G401.6 (cell line): ENCODE results near the gene PSMC5.
A peak's percentile ranks its signal among the peaks of the same experiment; 100 is the strongest.

Experiments
- FAIRE-seq: peaks from 2 replicates; lab custom pipeline; 2012; peaks lifted over from hg19 to GRCh38; lab: Jason Lieb, UNC

Gene PSMC5

GRCh38 chr17:63821804-63822203, 5.4 kb upstream of the PSMC5 start:
- no peak for FAIRE-seq

GRCh38 chr17:63822537-63822936, 4.7 kb upstream of the PSMC5 start:
- FAIRE-seq = no peak

GRCh38 chr17:63823659-63824331, 3.4 kb upstream of the PSMC5 start:
- FAIRE-seq = no peak

- no peak for FAIRE-seq
Observed at GRCh38 chr17:63824362-63824761, 2.9 kb upstream of the PSMC5 start.

- FAIRE-seq = no peak
Observed at GRCh38 chr17:63826468-63827001, 696 bp upstream of the PSMC5 start.

GRCh38 chr17:63827801-63828221, 580 bp downstream of the PSMC5 start:
- FAIRE-seq = no peak

- FAIRE-seq = no peak
Observed at GRCh38 chr17:63828936-63829335, 1.7 kb downstream of the PSMC5 start.

GRCh38 chr17:63830278-63830677, 3.0 kb downstream of the PSMC5 start:
- FAIRE-seq = no peak

GRCh38 chr17:63830904-63831491, 3.8 kb downstream of the PSMC5 start:
- FAIRE-seq = no peak

- no peak for FAIRE-seq
Observed at GRCh38 chr17:63831505-63831904, 4.3 kb downstream of the PSMC5 start.

GRCh38 chr17:63832014-63832413, 4.8 kb downstream of the PSMC5 start:
- FAIRE-seq = no peak

GRCh38 chr17:63832455-63832854, 5.2 kb downstream of the PSMC5 start:
- no peak for FAIRE-seq

GRCh38 chr17:63833026-63833740, 6.0 kb downstream of the PSMC5 start:
- no peak for FAIRE-seq

- FAIRE-seq = no peak
Observed at GRCh38 chr17:63833741-63834373, 6.6 kb downstream of the PSMC5 start.

GRCh38 chr17:63834431-63835166, 7.4 kb downstream of the PSMC5 start:
- peak; percentile 94 for FAIRE-seq

GRCh38 chr17:63835167-63835720, 8.0 kb downstream of the PSMC5 start:
- FAIRE-seq = no peak

- no peak for FAIRE-seq
Observed at GRCh38 chr17:63836811-63837210, 9.6 kb downstream of the PSMC5 start.

GRCh38 chr17:63837480-63837879, 10.2 kb downstream of the PSMC5 start:
- no peak for FAIRE-seq

- no peak for FAIRE-seq
Observed at GRCh38 chr17:63837962-63838600, 10.8 kb downstream of the PSMC5 start.

- no peak for FAIRE-seq
Observed at GRCh38 chr17:63838631-63839171, 11.5 kb downstream of the PSMC5 start.
